Stimulated activated CD4-positive, alpha-beta T cell treated with anti-CD3 and anti-CD28 coated beads, Interleukin-15, amount 100 ng/mL, for 24 hours (primary cell): Measurements from ENCODE around the gene STK33.

ENCODE experiments used
- DNase-seq: peaks from one replicate; pipeline ENCODE4 v3.0.0-alpha.2; 2020

The STK33 gene

GRCh38 chr11:8601376-8602133 lies 7.5 kb upstream of the STK33 start:
- no peak for DNase-seq

GRCh38 chr11:8598506-8598905 lies 4.5 kb upstream of the STK33 start:
- no peak for DNase-seq

GRCh38 chr11:8597182-8597581 lies 3.2 kb upstream of the STK33 start:
- DNase-seq: no peak

GRCh38 chr11:8596504-8597046 lies 2.5 kb upstream of the STK33 start:
- no peak for DNase-seq

- DNase-seq: no peak
Measured at GRCh38 chr11:8593455-8593854, 573 bp downstream of the STK33 start.

- DNase-seq: no peak
Measured at GRCh38 chr11:8587915-8588314, 6.1 kb downstream of the STK33 start.

GRCh38 chr11:8586805-8587204 lies 7.2 kb downstream of the STK33 start:
- DNase-seq: no peak

GRCh38 chr11:8586184-8586583 lies 7.8 kb downstream of the STK33 start:
- no peak for DNase-seq

GRCh38 chr11:8584511-8584910 lies 9.5 kb downstream of the STK33 start:
- no peak for DNase-seq

GRCh38 chr11:8584082-8584481 lies 9.9 kb downstream of the STK33 start:
- DNase-seq: no peak

- no peak for DNase-seq
Measured at GRCh38 chr11:8581300-8581699, 12.7 kb downstream of the STK33 start.

GRCh38 chr11:8577791-8578581 lies 16.0 kb downstream of the STK33 start:
- no peak for DNase-seq

GRCh38 chr11:8574798-8575197 lies 19.2 kb downstream of the STK33 start:
- DNase-seq: no peak

GRCh38 chr11:8573777-8574176 lies 20.3 kb downstream of the STK33 start:
- no peak for DNase-seq

GRCh38 chr11:8567602-8568198 lies 26.3 kb downstream of the STK33 start:
- no peak for DNase-seq

- no peak for DNase-seq
Measured at GRCh38 chr11:8566613-8567210, 27.3 kb downstream of the STK33 start.

GRCh38 chr11:8564526-8564925 lies 29.5 kb downstream of the STK33 start:
- DNase-seq: no peak

- DNase-seq: no peak
Measured at GRCh38 chr11:8561461-8561860, 32.6 kb downstream of the STK33 start.

GRCh38 chr11:8558436-8558835 lies 35.6 kb downstream of the STK33 start:
- DNase-seq: no peak

GRCh38 chr11:8545698-8546366 lies 48.2 kb downstream of the STK33 start:
- no peak for DNase-seq

- no peak for DNase-seq
Measured at GRCh38 chr11:8544807-8545206, 49.2 kb downstream of the STK33 start.

GRCh38 chr11:8543278-8543677 lies 50.8 kb downstream of the STK33 start:
- no peak for DNase-seq

GRCh38 chr11:8541448-8541847 lies 52.6 kb downstream of the STK33 start:
- no peak for DNase-seq
